Measurements from ENCODE around the gene LRMDA.
"Not testable (repeated sequence)": the region's sequence is repeated elsewhere in the genome, so short reads cannot be mapped to it uniquely, and the experiment has no call there.

- not testable (repeated sequence) for TF ChIP-seq CTCF (IDR thresholded peaks at IDR 0.05); EZH2 (IDR thresholded peaks at IDR 0.05; ENCODE audit: borderline replicate concordance, insufficient read depth, low read depth, low read length, poor library complexity, severe bottlenecking)
Measured at GRCh38 chr10:75605795-75606194, 174.4 kb downstream of the LRMDA start.
